HepG2 (cell line): ENCODE data around the gene FAM110D. TPM values are rescaled to one million over a fixed set of nuclear protein-coding genes. Genes with fewer than 3 reads are reported as not detected.

Experiments used
- FIP1L1 ChIP-seq: fragments of 200-400 bp; formaldehyde crosslinking; IDR thresholded peaks from 2 replicates; pipeline ENCODE4 v1.6.1; 2018; ENCODE audit warnings: low read depth, mild to moderate bottlenecking, low read length, moderate library complexity, borderline replicate concordance; ENCODE audit not compliant: insufficient read depth
- GMEB2 ChIP-seq: IDR thresholded peaks from 2 replicates; pipeline ENCODE4 v1.6.1; 2016; ENCODE audit warnings: missing biosample characterization, missing genetic modification reagents, low read depth
- POLR2AphosphoS2 ChIP-seq: IDR thresholded peaks from 2 replicates; pipeline ENCODE4 v1.6.1; 2011; ENCODE audit warnings: low read depth, low read length, improper control_type of control experiment
- RERE ChIP-seq: IDR thresholded peaks from 2 replicates; pipeline ENCODE4 v1.6.1; 2016; ENCODE audit warnings: low read depth, missing genetic modification reagents, missing compliant biosample characterization
- REST ChIP-seq, 2 experiments: IDR thresholded peaks; 2 replicates each; pipeline ENCODE4 v1.6.1; 2011 to 2012; ENCODE audit warnings: low read length in 2 of 2, borderline replicate concordance in 1 of 2, low read depth in 1 of 2, mild to moderate bottlenecking in 1 of 2, moderate library complexity in 1 of 2
- ZBTB44 ChIP-seq: sonication (generic); formaldehyde crosslinking; IDR thresholded peaks from 2 replicates; pipeline ENCODE4 v1.4.0; 2020; ENCODE audit warnings: missing genetic modification reagents
- ZNF234 ChIP-seq: sonication (generic); formaldehyde crosslinking; conservative IDR thresholded peaks from 2 replicates; pipeline ENCODE4 v1.5.1; 2020; ENCODE audit warnings: mild to moderate bottlenecking, missing genetic modification reagents
- ZNF253 ChIP-seq: sonication (generic); formaldehyde crosslinking; IDR thresholded peaks from 2 replicates; pipeline ENCODE4 v1.8.0; 2022; ENCODE audit warnings: mild to moderate bottlenecking, missing genetic modification reagents, borderline replicate concordance
- ZNF33B ChIP-seq: sonication (generic); formaldehyde crosslinking; IDR thresholded peaks from 2 replicates; pipeline ENCODE4 v1.5.1; 2020; ENCODE audit warnings: mild to moderate bottlenecking, missing genetic modification reagents
- ZNF557 ChIP-seq: sonication (generic); formaldehyde crosslinking; IDR thresholded peaks from 2 replicates; pipeline ENCODE4 v1.4.0; 2020; ENCODE audit warnings: missing genetic modification reagents
- ZNF577 ChIP-seq: sonication (generic); formaldehyde crosslinking; IDR thresholded peaks from 2 replicates; pipeline ENCODE4 v1.4.0; 2020; ENCODE audit warnings: mild to moderate bottlenecking, low read depth, missing genetic modification reagents, borderline replicate concordance
- ZNF800 ChIP-seq: sonication (generic); formaldehyde crosslinking; IDR thresholded peaks from 2 replicates; pipeline ENCODE4 v1.4.0; 2020; ENCODE audit warnings: missing genetic modification reagents
- polyA plus RNA-seq, 8 experiments: library from polyadenylated mRNA; depleted of rRNA in 3 of 8; stranded (reverse) in 7 of 8; unstranded in 1 of 8; fragments of >200 nt; fragmentation: Illumina TruSeq in 4 of 8; extraction: Trizol in 4 of 8; gene quantifications; 2 replicates each; pipeline versions ENCODE4 v1.2.1 to v1.2.3, GENCODE V29; 2011 to 2016; ENCODE audit warnings: low read depth in 4 of 8, missing spikeins in 1 of 8, mixed read lengths in 1 of 8; ENCODE audit not compliant: insufficient read depth in 1 of 8
- total RNA-seq, 5 experiments: library from RNA; depleted of rRNA; stranded (reverse); fragments of >200 nt; fragmentation: Illumina TruSeq; extraction: Trizol; gene quantifications; 2 replicates each; pipeline ENCODE4 v1.2.3, GENCODE V29; 2016; ENCODE audit warnings: low read depth in 1 of 5

FAM110D gene
- total and polyA plus RNA-seq, 2 of the 13 experiments (the other 11 are each of a cell fraction or from before 2014, with no cell fraction given) = not detected

- TF ChIP-seq ZNF577 (CRISPR knock-in tag) (no peak), ZNF33B (CRISPR knock-in tag) (no peak), REST (IDR thresholded peaks at IDR 0.05; ENCODE audit: borderline replicate concordance in 1 of 2, low read depth in 1 of 2, low read length in 2 of 2) (no peak), ZBTB44 (CRISPR knock-in tag) (no peak), ZNF557 (CRISPR knock-in tag) (no peak), FIP1L1 (no peak), POLR2AphosphoS2 (no peak), ZNF800 (CRISPR knock-in tag) (peak; percentile 53), ZNF253 (CRISPR knock-in tag) (no peak), RERE (CRISPR knock-in tag) (no peak), GMEB2 (CRISPR knock-in tag) (no peak), ZNF234 (CRISPR knock-in tag) (0 out of 2 replicates have a peak, but pooled peaks have one; percentile 25)
These were observed 47.9 kb upstream of the FAM110D start (continued) for GRCh38 chr1:26110731-26111529.
